HG03103 (cell line): ENCODE data around the gene RASAL1.

Experiments
- ATAC-seq: cut with Tn5 transposase; IDR thresholded peaks from one replicate; pipeline ENCODE4 v1.9.1; 2021; ENCODE audit warnings: low read depth; ENCODE audit not compliant: unreplicated experiment

RASAL1 gene

GRCh38 chr12:113082486-113083148, 52.9 kb downstream of the RASAL1 start:
- ATAC-seq = no peak

- ATAC-seq = no peak
Observed at GRCh38 chr12:113081873-113082272, 53.7 kb downstream of the RASAL1 start.

- no peak for ATAC-seq
Observed at GRCh38 chr12:113077859-113078255, 57.7 kb downstream of the RASAL1 start.

- no peak for ATAC-seq
Observed at GRCh38 chr12:113077057-113077858, 58.3 kb downstream of the RASAL1 start.

- peak; percentile 92 for ATAC-seq
Observed at GRCh38 chr12:113075137-113075683, 60.4 kb downstream of the RASAL1 start.

GRCh38 chr12:113073586-113073985, 62.0 kb downstream of the RASAL1 start:
- ATAC-seq = no peak

- ATAC-seq = no peak
Observed at GRCh38 chr12:113072136-113072535, 63.4 kb downstream of the RASAL1 start.

- ATAC-seq = no peak
Observed at GRCh38 chr12:113071135-113072112, 64.1 kb downstream of the RASAL1 start.

GRCh38 chr12:113070117-113070906, 65.2 kb downstream of the RASAL1 start:
- no peak for ATAC-seq

- ATAC-seq = no peak
Observed at GRCh38 chr12:113069751-113070116, 65.8 kb downstream of the RASAL1 start.

- ATAC-seq = no peak
Observed at GRCh38 chr12:113069149-113069548, 66.4 kb downstream of the RASAL1 start.

- no peak for ATAC-seq
Observed at GRCh38 chr12:113067987-113068935, 67.3 kb downstream of the RASAL1 start.

- no peak for ATAC-seq
Observed at GRCh38 chr12:113066813-113067400, 68.7 kb downstream of the RASAL1 start.

- ATAC-seq = no peak
Observed at GRCh38 chr12:113065126-113066007, 70.2 kb downstream of the RASAL1 start.

- no peak for ATAC-seq
Observed at GRCh38 chr12:113064395-113065125, 71.0 kb downstream of the RASAL1 start.

- ATAC-seq = no peak
Observed at GRCh38 chr12:113063396-113064350, 71.9 kb downstream of the RASAL1 start.
